IMR-90 (cell line): ENCODE data around the gene KRT6A. TPM values are rescaled to one million over a fixed set of nuclear protein-coding genes. Genes with fewer than 3 reads are reported as not detected.
"Not testable (repeated sequence)": the region's sequence is repeated elsewhere in the genome, so short reads cannot be mapped to it uniquely, and the experiment has no call there.

ENCODE experiments used
- ATAC-seq: fragments of 200-7000 bp; cut with Tn5 transposase; 2 replicates; pipeline ENCODE4 v1.9.1; 2020; ENCODE audit warnings: low read depth, mild to moderate bottlenecking, moderate library complexity
- BruUV-seq: library from RNA; stranded (reverse); fragments of 400-500 nt; replicated peaks from 2 replicates; lab custom pipeline; 2021; lab: Mats Ljungman, UMichigan
- CTCF ChIA-PET: fragments of 300-600 bp; formaldehyde crosslinking; extraction: SDS; loops from one replicate; lab custom pipeline; 2021; ENCODE audit warnings: antibody characterized with exemption; lab: Yijun Ruan, JAX
- POLR2A ChIA-PET: fragments of 300-600 bp; sonication (Branson Sonifier 250); formaldehyde crosslinking; loops from one replicate; lab custom pipeline; 2022; ENCODE audit warnings: antibody characterized with exemption; ENCODE audit not compliant: unreplicated experiment; lab: Charles Lee
- DNase-seq: peaks from one replicate; pipeline ENCODE4 v3.0.0; 2013
- H2AFZ ChIP-seq: replicated peaks from 2 replicates; pipeline ENCODE3; 2013; ENCODE audit warnings: low read length, mild to moderate bottlenecking; ENCODE audit not compliant: poor library complexity
- H2AK5ac ChIP-seq: 2 replicates; pipeline ENCODE4 v1.6.1; 2013; ENCODE audit warnings: low read depth, low read length, inconsistent platforms
- H2AK9ac ChIP-seq: replicated peaks from 2 replicates; pipeline ENCODE3; 2013; ENCODE audit warnings: mild to moderate bottlenecking, low read depth, low read length, moderate library complexity; ENCODE audit not compliant: poor library complexity
- H2BK120ac ChIP-seq: 2 replicates; pipeline ENCODE4 v1.6.1; 2013; ENCODE audit warnings: low read depth, low read length, inconsistent platforms
- H2BK15ac ChIP-seq: 3 replicates; pipeline ENCODE4 v1.6.1; 2013; ENCODE audit warnings: low read depth, low read length, inconsistent platforms
- H2BK20ac ChIP-seq: 2 replicates; pipeline ENCODE4 v1.6.1; 2013; ENCODE audit warnings: low read depth, mild to moderate bottlenecking, inconsistent platforms, low read length, moderate library complexity
- H2BK5ac ChIP-seq: 2 replicates; pipeline ENCODE4 v1.6.1; 2013; ENCODE audit warnings: mild to moderate bottlenecking, low read depth, low read length, inconsistent platforms; ENCODE audit not compliant: poor library complexity, severe bottlenecking
- H3K14ac ChIP-seq: replicated peaks from 2 replicates; pipeline ENCODE4 v1.6.1; 2013; ENCODE audit warnings: low read depth, low read length, inconsistent platforms
- H3K18ac ChIP-seq: 2 replicates; pipeline ENCODE4 v1.6.1; 2013; ENCODE audit warnings: low read depth, low read length, control low read depth
- H3K23ac ChIP-seq: 2 replicates; pipeline ENCODE4 v1.6.1; 2013; ENCODE audit warnings: low read depth, low read length, inconsistent platforms
- H3K27ac ChIP-seq: 2 replicates; pipeline ENCODE4 v1.5.1; 2013; ENCODE audit warnings: mild to moderate bottlenecking, control low read depth, low read length; ENCODE audit not compliant: insufficient read depth
- H3K27me3 ChIP-seq: 2 replicates; pipeline ENCODE4 v1.6.1; 2013; ENCODE audit warnings: low read length; ENCODE audit not compliant: control insufficient read depth, insufficient read depth
- H3K36me3 ChIP-seq: 2 replicates; pipeline ENCODE4 v1.6.1; 2013; ENCODE audit warnings: low read length, mixed read lengths; ENCODE audit not compliant: control insufficient read depth, insufficient read depth
- H3K4ac ChIP-seq: 2 replicates; pipeline ENCODE4 v1.6.1; 2013; ENCODE audit warnings: low read depth, low read length, inconsistent platforms
- H3K4me1 ChIP-seq: 2 replicates; pipeline ENCODE4 v1.6.1; 2013; ENCODE audit warnings: low read length, mixed read lengths; ENCODE audit not compliant: control insufficient read depth, insufficient read depth
- H3K4me2 ChIP-seq: 2 replicates; pipeline ENCODE4 v1.6.1; 2013; ENCODE audit warnings: low read depth, mild to moderate bottlenecking, control low read depth, low read length, moderate library complexity
- H3K4me3 ChIP-seq: 2 replicates; pipeline ENCODE4 v1.5.1; 2013; ENCODE audit warnings: low read depth, mild to moderate bottlenecking, control low read depth, low read length, moderate library complexity; ENCODE audit not compliant: insufficient read depth
- H3K56ac ChIP-seq: 2 replicates; pipeline ENCODE4 v1.6.1; 2013; ENCODE audit warnings: low read length, inconsistent platforms; ENCODE audit not compliant: insufficient read depth; ENCODE audit errors: extremely low read depth
- H3K79me1 ChIP-seq, 2 experiments: 2 replicates each; pipeline ENCODE4 v1.6.1; 2013; ENCODE audit warnings: low read length in 2 of 2, inconsistent platforms in 1 of 2, low read depth in 1 of 2
- H3K9ac ChIP-seq: 2 replicates; pipeline ENCODE4 v1.6.1; 2013; ENCODE audit warnings: low read depth, low read length, control low read depth
- H3K9me1 ChIP-seq: 2 replicates; pipeline ENCODE4 v1.6.1; 2013; ENCODE audit warnings: low read length, inconsistent platforms; ENCODE audit not compliant: insufficient read depth
- H3K9me3 ChIP-seq: 2 replicates; pipeline ENCODE4 v1.6.1; 2013; ENCODE audit warnings: low read length; ENCODE audit not compliant: control insufficient read depth, insufficient read depth
- H4K20me1 ChIP-seq: 2 replicates; pipeline ENCODE4 v1.6.1; 2013; ENCODE audit warnings: low read length, inconsistent platforms; ENCODE audit not compliant: insufficient read depth
- H4K5ac ChIP-seq: 2 replicates; pipeline ENCODE4 v1.6.1; 2013; ENCODE audit warnings: mild to moderate bottlenecking, low read depth, low read length, control low read depth
- H4K8ac ChIP-seq, 2 experiments: 2 replicates each; pipeline ENCODE4 v1.6.1; 2013; ENCODE audit warnings: low read depth in 2 of 2, low read length in 2 of 2, control low read depth in 1 of 2, inconsistent platforms in 1 of 2
- H4K91ac ChIP-seq: 2 replicates; pipeline ENCODE4 v1.6.1; 2013; ENCODE audit warnings: low read depth, low read length, inconsistent platforms; ENCODE audit not compliant: insufficient read depth
- WGBS, 2 experiments: methylation state at CpG; one replicate each; pipeline versions ENCODE4 v1.1.5 to v1.1.7; 2013; ENCODE audit warnings: missing lambda C conversion rate in 2 of 2; ENCODE audit not compliant: insufficient read length in 1 of 2; ENCODE audit errors: extremely low coverage in 2 of 2; 5-methylcytosine and 5-hydroxymethylcytosine counted together
- dilution Hi-C: fragments of 300-500 bp; cut with HindIII; formaldehyde crosslinking; loops from one replicate; pipeline ENCODE4 v1.14.3; 2018; ENCODE audit warnings: low sequenced_read_pairs; ENCODE audit not compliant: unreplicated experiment
- in situ Hi-C: fragments of 300-500 bp; cut with MboI; formaldehyde crosslinking; loops from 3 replicates; pipeline ENCODE4 v1.14.3; 2019; ENCODE audit warnings: low sequenced_read_pairs, inconsistent platforms, mixed read lengths
- intact Hi-C: fragments of 100-400 bp; cut with micrococcal nuclease; formaldehyde crosslinking; loops from 2 replicates; pipeline ENCODE4 v1.10.0; 2022
- polyA plus RNA-seq, 3 experiments: library from polyadenylated mRNA; depleted of rRNA; stranded (reverse); fragments of >200 nt; gene quantifications; 2 replicates each; pipeline ENCODE4 v1.2.3, GENCODE V29; 2012; ENCODE audit warnings: low replicate concordance in 1 of 3
- total RNA-seq: library from RNA; depleted of rRNA; stranded (reverse); fragments of >200 nt; gene quantifications from 2 replicates; pipeline ENCODE4 v1.2.3, GENCODE V29; 2012

The KRT6A gene
- total and polyA plus RNA-seq, 2 of the 4 experiments (the other 2 are of a cell fraction), result not detected

DNA sequence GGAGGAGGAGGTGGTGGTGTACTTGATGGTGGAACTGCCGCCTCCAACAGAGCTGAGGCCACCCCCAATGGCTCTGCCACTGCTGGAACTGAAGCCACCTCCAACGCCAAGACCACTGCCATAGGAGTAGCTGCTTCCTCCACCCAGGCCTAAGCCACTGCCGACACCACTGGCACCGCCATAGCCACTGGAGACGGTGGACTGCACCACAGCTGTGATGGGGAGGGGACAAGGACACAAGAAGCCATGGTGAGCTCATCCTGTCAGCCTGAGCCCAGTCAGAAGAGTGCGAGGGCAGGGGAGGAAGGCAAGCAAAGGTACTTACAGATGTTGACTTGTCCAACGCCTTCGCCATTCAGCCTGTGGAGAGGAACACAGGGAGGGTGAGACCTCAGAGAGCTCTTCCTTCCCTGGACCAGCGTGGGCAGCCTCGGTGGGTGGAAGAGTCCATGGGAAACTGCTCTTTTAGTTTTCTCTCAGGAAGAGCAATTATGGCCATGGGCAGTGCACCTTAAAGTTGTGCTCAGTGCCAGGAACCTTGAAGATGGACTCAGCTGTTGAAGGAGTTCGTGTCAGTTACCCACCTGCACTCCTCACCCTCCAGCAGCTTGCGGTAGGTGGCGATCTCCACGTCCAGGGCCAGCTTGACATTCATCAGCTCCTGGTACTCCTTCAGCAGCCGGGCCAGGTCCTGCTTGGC is 5.2 kb downstream of the KRT6A start:
- H2AFZ ChIP-seq, H2AK5ac ChIP-seq, BruUV-seq, H3K9me1 ChIP-seq, intact Hi-C loops, H3K36me3 ChIP-seq, H3K14ac ChIP-seq, CTCF ChIA-PET, H3K18ac ChIP-seq, ATAC-seq, H3K4ac ChIP-seq, DNase-seq, H4K20me1 ChIP-seq, H3K23ac ChIP-seq, H3K27me3 ChIP-seq, H3K27ac ChIP-seq, H4K91ac ChIP-seq, H3K9me3 ChIP-seq, H3K4me1 ChIP-seq, H4K8ac ChIP-seq, H3K4me3 ChIP-seq, H2AK9ac ChIP-seq, H2BK15ac ChIP-seq, H3K56ac ChIP-seq, H2BK20ac ChIP-seq, H3K79me1 ChIP-seq, dilution Hi-C loops, H2BK5ac ChIP-seq, H3K9ac ChIP-seq, H3K4me2 ChIP-seq, H4K5ac ChIP-seq, POLR2A ChIA-PET, H2BK120ac ChIP-seq, in situ Hi-C loops: not testable (repeated sequence)
- WGBS, 2 experiments, result no CpG with 5 or more reads among the region's 15 CpGs
